Fibroblast of villous mesenchyme (primary cell): ENCODE measurements around the gene PLA2R1. TPM values are rescaled to one million over a fixed set of nuclear protein-coding genes. Genes with fewer than 3 reads are reported as not detected.

ENCODE experiments used
- DNase-seq: peaks from one replicate; pipeline ENCODE4 v3.0.0-alpha.2; 2010; ENCODE audit warnings: low read depth
- H3K4me3 ChIP-seq: 2 replicates; pipeline ENCODE4 v1.5.1; 2011; ENCODE audit warnings: low read depth, mild to moderate bottlenecking, low read length
- CTCF ChIP-seq: IDR thresholded peaks from 2 replicates; pipeline ENCODE4 v1.5.1; 2012; ENCODE audit warnings: low read depth, mild to moderate bottlenecking, low read length; ENCODE audit not compliant: insufficient read depth
- total RNA-seq: library from RNA; depleted of rRNA; stranded (reverse); fragments of >200 nt; gene quantifications from 2 replicates; pipeline ENCODE4 v1.2.3, GENCODE V29; 2012

PLA2R1 gene
- total RNA-seq, 1 donor: 13.0 TPM

- no peak for TF ChIP-seq CTCF
- no peak for DNase-seq
- no peak overlapping the region for H3K4me3 ChIP-seq
Measured at GRCh38 chr2:160050147-160050546, 12.3 kb downstream of the PLA2R1 start.

GRCh38 chr2:160045703-160046210 is 16.7 kb downstream of the PLA2R1 start:
- no peak for TF ChIP-seq CTCF
- DNase-seq: no peak
- H3K4me3 ChIP-seq: no peak overlapping the region

GRCh38 chr2:160044728-160045127 is 17.7 kb downstream of the PLA2R1 start:
- TF ChIP-seq CTCF: no peak
- DNase-seq: no peak
- H3K4me3 ChIP-seq: no peak overlapping the region

- no peak for TF ChIP-seq CTCF
- no peak overlapping the region for H3K4me3 ChIP-seq
- no peak for DNase-seq
Measured at GRCh38 chr2:160043265-160043664, 19.1 kb downstream of the PLA2R1 start.

- no peak overlapping the region for H3K4me3 ChIP-seq
- no peak for TF ChIP-seq CTCF
- no peak for DNase-seq
Measured at GRCh38 chr2:160042054-160042453, 20.4 kb downstream of the PLA2R1 start.

GRCh38 chr2:160041091-160041490 is 21.3 kb downstream of the PLA2R1 start:
- H3K4me3 ChIP-seq: no peak overlapping the region
- no peak for DNase-seq
- TF ChIP-seq CTCF: no peak
